Duodenal mucosa (tissue), 2 donors: ENCODE data around the gene RSPRY1.
"Not testable (repeated sequence)": the region's sequence is repeated elsewhere in the genome, so short reads cannot be mapped to it uniquely, and the experiment has no call there.

ENCODE experiments used
- H3K27ac ChIP-seq: one replicate; pipeline ENCODE4 v1.7.0; 2013; ENCODE audit warnings: low read depth, low read length
- H3K27me3 ChIP-seq, 2 donors: one replicate each; pipeline ENCODE4 v1.7.0; 2013; ENCODE audit warnings: low read length in 2 of 2, control low read depth in 1 of 2; ENCODE audit not compliant: insufficient read depth in 2 of 2, control insufficient read depth in 1 of 2
- H3K36me3 ChIP-seq, 2 donors: one replicate each; pipeline ENCODE4 v1.7.0; 2013; ENCODE audit warnings: low read length in 2 of 2, control low read depth in 1 of 2; ENCODE audit not compliant: insufficient read depth in 2 of 2, control insufficient read depth in 1 of 2
- H3K4me1 ChIP-seq, 2 donors: one replicate each; pipeline ENCODE4 v1.7.0; 2013; ENCODE audit warnings: low read length in 2 of 2, control low read depth in 1 of 2; ENCODE audit not compliant: insufficient read depth in 2 of 2, control insufficient read depth in 1 of 2
- H3K4me3 ChIP-seq, 2 donors: one replicate each; pipeline ENCODE4 v1.7.0; 2013; ENCODE audit warnings: low read length in 2 of 2, low read depth in 1 of 2
- H3K9ac ChIP-seq, 2 donors: one replicate each; pipeline ENCODE4 v1.7.0; 2013; ENCODE audit warnings: low read length in 2 of 2, low read depth in 1 of 2
- H3K9me3 ChIP-seq, 2 donors: one replicate each; pipeline ENCODE4 v1.7.0; 2013; ENCODE audit warnings: low read length in 2 of 2, control low read depth in 1 of 2; ENCODE audit not compliant: control insufficient read depth in 1 of 2

The RSPRY1 gene

DNA sequence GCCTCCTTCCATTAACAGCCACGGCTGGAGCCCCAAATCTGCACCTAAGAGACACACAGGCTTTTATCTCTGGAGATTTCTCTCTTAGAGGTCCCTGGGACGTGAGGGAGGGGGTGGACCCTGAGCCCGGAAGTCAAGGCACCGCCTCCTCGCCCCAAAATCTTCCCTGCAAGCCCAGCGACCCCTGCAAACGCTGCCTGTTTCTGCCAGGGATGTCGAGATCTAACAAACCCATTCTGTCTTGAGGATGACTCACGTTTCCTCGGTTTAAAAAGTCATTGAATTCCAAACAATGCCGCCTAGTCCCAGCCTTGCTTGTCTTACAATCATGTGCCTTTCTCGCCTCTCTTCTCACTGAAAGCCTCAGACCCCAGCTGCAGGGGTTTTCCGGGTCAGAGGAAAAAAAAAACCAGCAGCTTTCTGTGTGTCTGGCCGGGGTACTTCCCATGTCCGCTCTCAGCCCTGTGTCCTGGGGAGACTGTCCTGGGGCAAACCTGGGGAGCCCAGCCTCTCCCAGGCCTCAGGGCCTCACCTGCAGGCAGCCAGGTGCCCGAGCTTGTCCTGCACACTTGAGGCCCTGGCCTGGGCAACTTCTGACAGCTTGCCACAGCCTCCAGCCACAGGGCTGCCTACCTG is 74.3 kb downstream of the RSPRY1 start:
- Histone ChIP-seq H3K9ac (no peak overlapping the region), H3K27ac (peak overlapping the region; percentile 20)

GRCh38 chr16:57261806-57262205 is 75.7 kb downstream of the RSPRY1 start:
- Histone ChIP-seq H3K36me3 (peaks cover 7 to 23% of the 10 kb centered on the region in 2 donors), H3K9ac (no peak overlapping the region), H3K4me3 (no peak overlapping the region), H3K4me1 (peaks cover 22 to 34% of the 10 kb centered on the region in 2 donors), H3K27me3 (no peaks in the 10 kb centered on the region), H3K9me3 (no peaks in the 10 kb centered on the region), H3K27ac (no peak overlapping the region)

More for the DNA sequence above, 74.3 kb downstream of the RSPRY1 start:
- Histone ChIP-seq H3K4me3 (no peak overlapping the region), H3K9me3 (no peaks in the 10 kb centered on the region), H3K4me1 (peaks cover 10 to 21% of the 10 kb centered on the region in 2 donors), H3K36me3 (peaks cover 11 to 37% of the 10 kb centered on the region in 2 donors), H3K27me3 (no peaks in the 10 kb centered on the region)

DNA sequence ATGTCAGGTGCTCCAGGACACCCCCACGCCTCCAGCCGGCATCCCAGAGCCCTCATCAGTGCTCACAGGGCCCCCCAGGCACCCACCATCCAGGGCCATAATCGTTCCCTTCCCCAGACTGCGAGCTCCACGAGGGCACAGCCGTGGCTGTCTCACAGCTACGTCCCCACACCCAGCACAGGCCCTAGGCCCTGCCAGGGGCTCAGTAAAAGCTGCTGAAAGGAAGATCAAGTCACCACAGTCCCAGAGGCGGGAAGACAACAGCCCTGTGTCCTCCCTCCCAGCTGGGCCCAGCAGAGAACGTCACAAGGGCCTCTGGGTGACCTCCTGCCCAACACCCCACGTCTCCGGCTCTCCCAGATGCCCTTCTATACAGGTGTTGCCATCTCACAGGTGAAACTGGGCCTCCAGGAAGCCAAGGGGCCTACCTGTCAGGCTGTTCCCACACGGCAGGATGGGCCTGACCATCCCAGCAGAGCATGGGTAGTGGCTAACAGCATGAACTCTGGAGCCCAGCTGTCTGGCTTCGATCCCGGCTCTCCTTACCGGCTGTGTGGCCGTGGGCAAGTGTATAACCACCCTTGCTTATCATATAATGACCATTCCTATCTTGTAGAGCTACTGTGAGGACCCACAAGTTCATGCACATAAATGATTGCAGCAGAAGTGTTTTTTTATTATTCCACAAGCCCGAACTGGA is 76.9 kb downstream of the RSPRY1 start:
- H3K9ac ChIP-seq = no peak overlapping the region
- no peaks in the 10 kb centered on the region for H3K27me3 ChIP-seq
- peaks cover 0 to 14% of the 10 kb centered on the region in 2 donors for H3K36me3 ChIP-seq
- H3K4me1 ChIP-seq = peaks cover 31 to 41% of the 10 kb centered on the region in 2 donors
- no peak overlapping the region for H3K27ac ChIP-seq
- no peak overlapping the region for H3K4me3 ChIP-seq
- H3K9me3 ChIP-seq = no peaks in the 10 kb centered on the region

DNA sequence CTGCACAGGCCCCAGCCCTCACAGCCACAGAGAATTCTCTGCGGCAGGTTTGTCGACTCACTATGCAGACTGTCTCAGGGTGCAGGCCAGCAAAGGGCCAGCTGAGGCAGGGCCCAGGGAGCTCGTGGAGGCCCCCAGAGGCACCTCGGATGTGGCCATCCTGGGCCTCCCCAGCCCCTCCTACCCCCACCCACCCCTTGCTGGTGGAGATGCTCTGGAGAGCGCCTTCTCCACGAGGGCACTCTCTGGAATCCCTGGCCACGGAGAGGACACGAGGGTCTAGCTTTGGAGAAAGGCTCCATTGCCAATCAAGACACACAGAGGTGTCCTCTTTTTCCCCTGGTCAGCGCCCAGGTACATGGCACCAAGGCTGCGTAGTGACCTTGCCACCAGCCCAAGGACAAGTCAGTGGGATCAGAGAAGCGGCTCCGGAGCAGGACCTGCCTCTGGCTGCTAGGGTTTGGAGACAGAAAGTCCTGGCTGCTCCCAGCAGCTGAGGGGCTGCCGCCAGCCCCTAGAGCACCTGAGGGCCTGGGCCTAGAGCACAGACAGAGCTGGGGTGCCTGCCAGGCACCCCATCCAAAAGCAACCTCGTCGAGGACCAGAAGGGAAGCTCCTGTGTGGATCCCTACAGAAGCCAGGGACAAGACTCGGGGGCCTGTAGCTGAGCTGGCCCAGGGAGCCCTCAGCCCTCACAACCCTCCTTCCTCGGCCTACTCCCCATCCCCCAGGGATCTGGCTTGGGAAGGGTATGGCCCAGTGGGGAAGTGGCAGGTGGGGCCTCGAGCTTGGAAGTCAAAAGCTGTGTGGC is 77.6 kb downstream of the RSPRY1 start:
- H3K4me1 ChIP-seq = peaks cover 38 to 49% of the 10 kb centered on the region in 2 donors
- H3K27me3 ChIP-seq = no peaks in the 10 kb centered on the region
- H3K9ac ChIP-seq = no peak overlapping the region
- H3K9me3 ChIP-seq = no peaks in the 10 kb centered on the region
- H3K4me3 ChIP-seq = no peak overlapping the region
- no peak overlapping the region for H3K27ac ChIP-seq
- H3K36me3 ChIP-seq = peaks cover 0 to 12% of the 10 kb centered on the region in 2 donors

- Histone ChIP-seq H3K9ac (no peak overlapping the region), H3K4me1 (peaks cover 44 to 55% of the 10 kb centered on the region in 2 donors), H3K9me3 (no peaks in the 10 kb centered on the region), H3K27ac (no peak overlapping the region), H3K27me3 (no peaks in the 10 kb centered on the region), H3K36me3 (peaks cover 0 to 12% of the 10 kb centered on the region in 2 donors), H3K4me3 (no peak overlapping the region)
Measured at GRCh38 chr16:57264381-57264780, 78.3 kb downstream of the RSPRY1 start.

GRCh38 chr16:57264950-57265371 is 78.8 kb downstream of the RSPRY1 start:
- Histone ChIP-seq H3K4me3 (peak overlapping the region in 1 of 2 donors; percentile 19), H3K9ac (peak overlapping the region; percentile 47 to 59), H3K27ac (peak overlapping the region; percentile 83), H3K36me3 (peaks cover 0 to 9% of the 10 kb centered on the region in 2 donors), H3K4me1 (peaks cover 46 to 56% of the 10 kb centered on the region in 2 donors), H3K9me3 (no peaks in the 10 kb centered on the region), H3K27me3 (no peaks in the 10 kb centered on the region)

DNA sequence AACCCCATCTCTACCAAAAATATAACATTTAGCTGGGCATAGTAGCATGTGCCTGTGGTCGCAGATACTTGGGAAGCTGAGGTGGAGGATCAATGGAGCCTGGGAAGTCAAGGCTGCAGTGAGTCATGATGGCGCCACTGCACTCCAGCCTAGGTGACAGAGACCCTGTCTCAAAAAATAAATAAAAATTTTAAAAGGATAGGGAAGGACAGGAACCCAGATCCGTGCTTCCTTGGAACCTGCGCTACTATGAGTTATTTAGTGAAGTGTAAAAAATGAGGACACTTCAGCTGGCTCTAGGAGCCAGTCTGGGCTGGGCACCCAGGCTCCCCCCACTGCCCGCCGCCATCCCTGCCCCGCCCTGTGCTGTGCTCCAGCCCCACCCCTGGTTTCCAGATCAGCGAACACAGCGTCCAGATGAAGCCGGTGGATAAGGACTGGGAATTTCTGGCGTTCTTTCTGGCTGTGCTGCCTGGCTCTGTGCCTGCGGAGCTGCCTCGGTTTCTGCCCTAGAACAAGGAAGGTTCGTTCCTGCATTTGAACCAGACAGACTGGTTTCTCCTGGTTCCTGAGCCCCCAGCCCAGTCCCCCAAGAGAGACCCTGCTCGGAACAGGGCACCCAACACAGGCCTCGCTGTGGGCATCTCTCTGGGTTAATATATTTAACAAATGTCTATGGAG is 79.9 kb downstream of the RSPRY1 start:
- Histone ChIP-seq H3K27ac (peak overlapping the region; percentile 83), H3K9ac (peak overlapping the region; percentile 59 to 69), H3K36me3 (peaks cover 0 to 7% of the 10 kb centered on the region in 2 donors), H3K27me3 (no peaks in the 10 kb centered on the region), H3K9me3 (no peaks in the 10 kb centered on the region), H3K4me1 (peaks cover 46 to 56% of the 10 kb centered on the region in 2 donors), H3K4me3 (peak overlapping the region; percentile 3 to 21)

- Histone ChIP-seq H3K9ac (peak overlapping the region; percentile 56 to 64), H3K9me3 (no peaks in the 10 kb centered on the region), H3K27ac (peak overlapping the region; percentile 83), H3K36me3 (peaks cover 0 to 1% of the 10 kb centered on the region in 2 donors), H3K4me3 (peak overlapping the region; percentile 3 to 21), H3K4me1 (peaks cover 46 to 56% of the 10 kb centered on the region in 2 donors), H3K27me3 (no peaks in the 10 kb centered on the region)
Measured at GRCh38 chr16:57266531-57267260, 80.6 kb downstream of the RSPRY1 start.

- not testable (repeated sequence) for H3K9me3 ChIP-seq, H3K27me3 ChIP-seq, H3K4me3 ChIP-seq, H3K36me3 ChIP-seq
- H3K27ac ChIP-seq = peak overlapping the region; percentile 28
- H3K4me1 ChIP-seq = peaks cover 46 to 56% of the 10 kb centered on the region in 2 donors
- H3K9ac ChIP-seq = peak overlapping the region in 1 of 2 donors; percentile 64
Measured at GRCh38 chr16:57267343-57267742, 81.2 kb downstream of the RSPRY1 start.
